GM18507 (cell line): ENCODE measurements around the gene FBXO36.
"Not testable (repeated sequence)": the region's sequence is repeated elsewhere in the genome, so short reads cannot be mapped to it uniquely, and the experiment has no call there.

Experiments used
- DNase-seq: peaks from one replicate; pipeline ENCODE4 v3.0.0; 2011; ENCODE audit warnings: low read depth; ENCODE audit not compliant: insufficient read length; ENCODE audit errors: extremely low spot score
- FAIRE-seq: peaks from 2 replicates; lab custom pipeline; 2011; peaks lifted over from hg19 to GRCh38; lab: Jason Lieb, UNC

The FBXO36 gene

DNA sequence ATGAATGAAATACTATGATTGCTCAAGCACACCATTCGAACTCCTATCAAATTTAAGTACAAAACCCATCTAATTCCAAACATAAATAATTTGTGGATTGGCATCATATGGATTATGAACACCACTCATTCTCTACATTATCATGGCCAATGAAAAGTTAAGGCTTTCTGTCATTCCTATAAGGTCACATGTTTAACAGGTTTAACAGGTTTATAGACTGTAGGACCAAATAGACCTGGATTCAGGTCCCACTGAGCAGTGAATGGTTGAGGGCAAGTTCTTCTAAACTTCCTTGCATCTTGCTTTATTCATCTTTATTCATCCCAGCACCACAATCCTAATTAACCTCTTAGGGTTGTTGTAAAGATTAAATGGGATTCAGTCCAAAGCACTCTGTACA, 33.4 kb downstream of the FBXO36 start:
- DNase-seq (no peak), FAIRE-seq (no peak)

DNA sequence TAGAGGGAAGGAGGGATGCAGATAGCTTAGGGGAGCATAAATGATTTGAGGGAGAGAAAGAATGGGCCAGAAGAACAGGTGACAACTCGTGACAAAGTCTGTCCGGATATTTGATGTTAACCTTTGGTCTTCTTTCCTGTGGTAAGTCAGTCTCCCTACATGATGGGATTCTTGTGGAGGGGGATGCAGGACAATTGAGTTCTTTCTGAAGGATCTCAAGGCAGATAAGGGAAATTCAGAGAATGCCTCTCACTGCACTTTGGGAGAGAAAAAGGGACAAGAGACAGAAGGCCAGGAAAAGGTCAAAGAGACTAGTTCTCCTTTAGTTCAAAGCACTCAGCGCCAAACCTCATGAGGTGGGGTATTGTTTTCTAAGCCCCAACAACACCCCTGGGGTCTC, 34.2 kb downstream of the FBXO36 start:
- FAIRE-seq, result no peak
- no peak for DNase-seq

DNA sequence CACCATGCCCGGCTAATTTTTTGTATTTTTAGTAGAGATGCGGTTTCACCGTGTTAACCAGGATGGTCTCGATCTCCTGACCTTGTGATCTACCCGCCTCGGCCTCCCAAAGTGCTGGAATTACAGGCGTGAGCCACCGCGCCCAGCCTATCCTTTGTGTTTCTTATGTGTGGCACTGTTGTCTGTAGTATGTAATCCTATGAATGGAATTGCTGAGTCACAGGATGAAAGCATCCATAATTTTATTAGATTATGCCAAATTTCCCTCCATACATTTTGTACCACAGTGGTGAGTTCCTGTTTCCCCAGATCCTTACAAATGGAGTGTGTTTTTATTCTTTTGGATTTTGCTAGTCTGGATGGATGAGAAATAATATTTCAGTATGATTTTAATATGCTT, 41.3 kb downstream of the FBXO36 start:
- DNase-seq, FAIRE-seq: not testable (repeated sequence)

DNA sequence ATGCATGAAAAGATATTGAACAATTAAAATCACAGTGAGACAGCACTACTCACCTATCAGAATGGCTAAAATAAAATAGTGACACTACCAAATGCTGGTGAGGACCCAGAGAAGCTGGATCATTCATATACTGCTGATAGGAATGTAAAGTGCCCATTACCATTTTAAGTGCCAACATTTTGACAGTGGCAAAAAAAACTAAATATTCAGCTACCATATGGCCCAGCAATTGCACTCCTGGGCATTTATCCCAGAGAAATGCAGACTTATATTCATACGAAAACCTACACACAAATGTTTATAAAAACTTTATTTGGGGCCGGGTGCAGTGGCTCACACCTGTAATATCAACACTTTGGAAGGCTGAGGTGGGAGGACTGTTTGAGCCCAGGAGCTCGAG, 47.6 kb downstream of the FBXO36 start:
- no peak for DNase-seq
- FAIRE-seq, result no peak

DNA sequence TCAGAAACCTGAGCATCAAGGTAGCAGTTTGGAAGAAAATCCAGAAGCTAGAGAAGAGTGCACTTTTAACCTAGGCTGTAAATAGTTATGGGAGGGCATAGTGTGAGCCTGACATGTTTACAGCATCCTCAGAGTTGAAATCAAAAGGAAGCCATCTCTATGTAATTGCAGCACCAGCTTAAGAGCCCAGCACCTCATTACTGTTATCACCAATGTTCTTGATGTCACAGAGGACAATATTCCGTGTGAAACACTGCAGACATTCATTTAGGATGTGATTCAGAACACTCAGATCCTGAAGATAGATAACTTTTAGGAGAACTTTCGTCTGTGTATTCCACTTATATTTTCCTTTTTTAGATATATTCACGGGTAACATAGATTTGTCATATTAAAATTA, 48.1 kb downstream of the FBXO36 start:
- FAIRE-seq (no peak), DNase-seq (no peak)

DNA sequence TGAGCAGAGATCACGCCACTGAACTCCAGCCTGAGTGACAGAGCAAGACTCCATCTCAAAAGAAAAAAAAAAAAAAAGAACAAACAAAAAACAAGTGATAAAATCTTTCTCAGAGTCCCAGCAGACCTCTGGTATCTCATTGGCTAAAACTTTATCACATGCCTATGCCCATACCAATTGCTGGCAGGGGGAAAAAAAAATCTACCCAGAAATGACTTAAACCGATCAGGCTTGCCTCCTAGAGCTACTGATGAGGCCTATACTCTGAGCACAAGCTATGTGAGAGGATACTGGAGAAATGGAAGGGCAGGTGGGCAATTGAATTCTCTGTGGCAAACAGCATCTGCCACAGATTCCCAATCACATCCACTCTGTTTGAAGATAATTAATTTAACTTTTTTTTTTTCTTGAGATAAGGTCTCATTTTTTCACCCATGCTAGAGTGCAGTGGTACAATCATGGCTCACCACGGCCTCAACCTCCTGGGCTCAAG, 49.0 kb downstream of the FBXO36 start:
- no peak for DNase-seq
- FAIRE-seq, result no peak

DNA sequence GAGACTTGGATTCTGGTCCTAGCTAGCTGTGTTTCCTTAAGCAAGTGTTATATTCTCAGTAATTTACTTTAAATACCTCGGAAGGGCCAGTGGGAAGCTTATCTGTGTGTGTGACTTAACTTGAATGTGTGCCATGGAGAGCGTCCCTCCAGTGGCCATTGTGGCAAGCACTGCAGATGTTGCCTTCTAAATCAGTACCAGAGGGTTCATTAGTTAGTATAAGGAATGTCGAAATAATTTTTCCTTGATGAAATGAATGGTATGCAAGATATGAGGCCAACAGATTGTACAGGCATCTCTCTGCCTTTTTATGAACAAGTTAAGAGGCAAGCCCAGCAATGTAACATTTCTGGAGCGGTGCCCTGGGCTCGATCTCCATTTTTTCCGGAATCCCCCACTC, 52.0 kb downstream of the FBXO36 start:
- DNase-seq (no peak), FAIRE-seq (no peak)

DNA sequence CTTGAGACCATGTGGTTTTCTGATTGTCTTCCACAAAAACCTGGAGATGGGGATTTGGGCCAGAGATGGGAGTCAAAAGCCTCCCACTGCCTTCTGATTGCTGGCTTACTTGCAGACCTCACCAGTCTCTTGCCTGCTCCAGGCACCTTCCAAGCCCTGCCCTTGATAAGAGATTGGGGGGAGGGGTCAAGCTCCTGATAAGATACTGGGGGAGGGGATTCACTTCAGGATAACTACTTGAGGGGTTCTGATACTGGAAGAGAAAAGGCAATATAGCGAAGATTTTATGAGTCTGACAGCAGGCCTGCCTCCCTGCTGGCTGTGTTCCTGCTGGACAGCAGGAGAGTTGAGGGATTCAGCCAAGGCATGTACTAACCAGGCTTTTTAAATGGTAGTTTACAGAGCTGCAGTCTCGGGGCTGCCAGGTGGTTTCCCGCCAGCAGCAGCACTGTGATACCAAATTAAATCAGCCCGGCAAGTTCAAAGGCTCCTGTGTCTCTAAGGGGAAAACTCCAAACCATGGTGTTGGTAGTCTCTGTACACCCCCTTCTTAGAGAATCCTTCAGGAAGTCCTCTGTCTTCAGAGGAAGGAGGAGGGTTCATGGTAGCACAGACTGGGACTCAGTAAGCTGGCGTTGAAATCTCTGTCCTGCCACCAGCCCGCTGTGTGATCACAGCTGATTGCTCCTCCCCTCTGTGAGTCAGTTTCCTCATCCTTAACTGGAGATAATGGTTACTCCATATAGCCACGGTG, 58.3 kb downstream of the FBXO36 start:
- DNase-seq (no peak), FAIRE-seq (peak; percentile 26)

DNA sequence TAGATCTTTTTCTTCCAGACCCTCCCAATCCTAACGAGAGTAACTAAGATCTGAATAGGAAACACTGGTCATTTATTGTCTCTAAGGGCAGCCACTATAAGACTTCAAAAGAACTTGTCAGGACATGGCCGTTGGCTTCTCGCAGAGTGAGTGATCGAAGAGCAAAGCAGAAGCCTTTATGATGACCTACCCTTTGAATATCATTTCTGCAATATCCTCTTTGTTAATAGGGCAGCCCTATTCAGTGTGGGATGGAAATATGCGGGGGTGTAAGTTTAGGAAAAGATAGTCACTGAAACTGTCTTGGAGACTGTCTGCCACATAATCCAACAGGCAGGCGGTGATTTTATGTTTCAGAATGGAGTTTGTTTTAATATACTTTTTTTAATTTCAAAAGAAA, 70.9 kb downstream of the FBXO36 start:
- no peak for DNase-seq
- no peak for FAIRE-seq

DNA sequence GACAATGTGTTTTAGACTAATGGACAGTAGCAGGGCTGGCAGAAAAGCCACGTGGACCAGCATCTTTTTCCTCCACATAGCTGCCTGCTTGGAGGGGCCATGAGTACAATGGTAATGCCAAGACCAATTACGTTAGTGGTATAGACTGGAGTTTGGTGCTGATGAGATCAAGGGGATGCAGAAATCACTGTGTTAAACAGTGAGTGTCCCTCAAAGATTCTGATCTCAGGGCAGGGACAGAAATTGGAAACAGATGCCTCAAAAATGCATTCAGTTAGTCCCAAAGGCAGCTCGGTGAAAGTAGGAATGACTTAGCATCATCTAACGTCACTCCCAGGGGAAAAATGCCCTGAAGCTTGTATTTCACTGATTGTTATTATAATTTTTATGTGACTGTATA, 74.0 kb downstream of the FBXO36 start:
- DNase-seq (no peak), FAIRE-seq (no peak)

DNA sequence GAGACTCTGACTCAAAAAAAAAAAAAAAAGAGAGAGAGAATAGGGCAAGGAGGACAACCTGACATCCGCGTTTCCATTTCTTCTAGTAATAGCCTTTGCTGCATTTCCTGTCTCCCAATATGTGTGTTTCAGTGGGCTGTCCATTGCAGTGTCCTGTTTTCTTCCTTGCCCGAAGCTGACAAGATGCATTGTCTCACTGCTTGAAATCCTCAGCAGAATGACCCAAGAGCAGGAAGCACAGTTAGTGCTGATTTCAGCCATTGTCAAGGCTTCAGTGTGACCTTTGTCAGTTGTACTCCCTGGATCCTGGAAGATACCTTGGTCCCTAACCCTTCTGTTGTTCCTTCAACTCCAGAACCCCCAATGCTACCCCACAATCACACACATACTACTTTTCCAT, 75.3 kb downstream of the FBXO36 start:
- no peak for FAIRE-seq
- DNase-seq, result no peak

DNA sequence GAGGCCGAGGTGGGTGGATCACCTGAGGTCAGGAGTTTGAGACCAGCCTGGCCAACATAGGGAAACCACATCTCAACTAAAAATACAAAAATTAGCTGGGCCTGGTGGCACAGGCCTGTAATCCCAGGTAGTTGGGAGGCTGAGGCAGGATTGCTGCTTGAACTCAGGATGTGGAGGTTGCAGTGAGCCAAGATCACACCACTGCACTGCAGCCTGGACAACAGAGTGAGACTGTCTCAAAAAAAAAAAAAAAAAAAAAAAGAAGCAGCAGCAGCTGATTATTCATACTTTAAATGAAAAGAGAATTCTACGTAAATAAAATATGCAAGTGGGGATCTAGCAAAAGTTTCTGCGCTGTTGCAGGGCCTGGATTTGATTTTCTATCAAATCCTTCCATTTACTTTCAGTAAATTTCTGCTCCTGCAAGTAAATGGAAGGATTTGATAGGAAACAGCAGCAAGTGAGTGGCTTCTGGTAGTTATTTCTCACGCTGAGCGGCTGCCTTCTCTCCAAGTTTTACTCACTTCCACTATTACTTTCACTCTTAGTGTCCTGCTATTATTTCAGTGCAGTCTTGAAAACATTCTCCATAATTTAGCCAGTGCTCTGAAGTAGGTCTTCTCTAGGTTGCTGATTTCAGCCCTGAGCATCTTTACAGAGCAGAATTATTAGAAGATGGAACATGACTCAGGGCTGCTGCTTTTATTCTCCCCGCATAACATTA, 78.0 kb downstream of the FBXO36 start:
- peak; percentile 42 for DNase-seq
- FAIRE-seq, result peak; percentile 95

DNA sequence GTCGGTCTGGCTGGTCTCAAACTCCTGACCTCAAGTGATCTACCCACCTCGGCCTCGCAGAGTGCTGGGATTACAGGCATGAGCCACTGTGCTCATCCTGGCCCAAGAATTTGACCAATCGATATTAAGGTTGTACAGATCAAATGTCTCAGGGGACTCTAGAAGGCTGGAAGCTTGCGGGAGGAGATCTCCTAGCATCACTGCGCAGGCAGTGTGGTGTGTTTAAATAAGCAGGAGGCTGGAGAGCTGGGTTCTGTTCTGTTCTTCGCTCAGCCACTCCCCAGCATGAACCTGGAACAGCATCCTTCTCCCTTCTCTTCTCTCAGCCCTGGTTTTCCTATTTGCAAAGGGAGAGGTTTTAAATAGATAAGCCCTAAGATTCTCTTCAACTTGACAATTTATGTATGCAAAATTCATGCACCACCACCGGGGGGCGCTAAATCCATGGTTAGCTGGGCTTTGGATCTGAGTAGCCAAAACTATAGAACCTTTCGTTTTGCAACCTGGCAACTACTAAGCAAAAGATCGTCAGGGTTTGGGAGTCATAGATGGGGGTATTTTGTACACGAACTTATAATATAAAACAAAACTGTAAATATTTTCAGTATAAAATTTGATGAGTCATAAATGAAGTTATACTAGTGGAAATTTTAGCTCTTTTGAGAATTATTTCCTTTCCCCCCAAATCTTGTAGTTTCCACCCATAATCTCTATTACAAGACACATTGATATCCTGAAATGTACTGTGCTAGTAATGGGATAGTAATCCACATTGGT, 85.8 kb downstream of the FBXO36 start:
- FAIRE-seq, result peak; percentile 93

DNA sequence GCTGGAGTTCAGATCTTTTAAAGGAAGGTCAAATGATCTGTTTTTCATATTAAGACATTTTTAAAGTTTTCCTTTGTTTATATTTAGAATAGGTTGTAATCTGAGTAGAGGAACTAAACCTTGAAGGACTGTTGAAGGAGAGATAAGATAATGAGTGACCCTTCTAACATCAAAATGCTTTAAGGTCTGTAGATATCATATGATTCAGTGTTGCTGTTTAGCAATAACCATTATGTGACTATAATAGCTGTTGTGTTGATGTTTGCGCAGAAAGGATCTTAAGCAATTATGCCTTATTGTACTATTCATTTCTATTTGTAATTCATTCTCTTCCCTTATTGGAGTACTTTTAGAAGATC, 86.4 kb downstream of the FBXO36 start:
- DNase-seq (no peak), FAIRE-seq (no peak)

More for the DNA sequence above, 85.8 kb downstream of the FBXO36 start:
- DNase-seq, result peak; percentile 22

DNA sequence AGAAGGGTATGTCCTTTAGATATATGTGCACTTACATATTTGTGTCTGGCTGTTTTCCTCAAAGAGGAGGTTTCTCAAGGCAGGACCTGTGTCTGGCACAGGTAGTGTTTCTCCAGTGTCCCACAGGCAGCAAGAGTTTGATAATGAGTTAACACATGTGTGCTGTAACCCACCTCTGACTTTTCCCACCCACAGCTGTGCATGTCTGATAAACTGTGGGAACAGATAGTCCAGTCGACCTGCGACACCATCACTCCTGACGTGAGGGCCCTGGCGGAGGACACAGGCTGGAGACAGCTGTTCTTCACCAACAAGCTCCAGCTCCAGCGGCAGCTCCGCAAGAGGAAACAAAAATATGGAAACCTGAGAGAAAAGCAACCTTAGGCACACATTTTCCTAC, 88.2 kb downstream of the FBXO36 start:
- FAIRE-seq, result no peak

DNA sequence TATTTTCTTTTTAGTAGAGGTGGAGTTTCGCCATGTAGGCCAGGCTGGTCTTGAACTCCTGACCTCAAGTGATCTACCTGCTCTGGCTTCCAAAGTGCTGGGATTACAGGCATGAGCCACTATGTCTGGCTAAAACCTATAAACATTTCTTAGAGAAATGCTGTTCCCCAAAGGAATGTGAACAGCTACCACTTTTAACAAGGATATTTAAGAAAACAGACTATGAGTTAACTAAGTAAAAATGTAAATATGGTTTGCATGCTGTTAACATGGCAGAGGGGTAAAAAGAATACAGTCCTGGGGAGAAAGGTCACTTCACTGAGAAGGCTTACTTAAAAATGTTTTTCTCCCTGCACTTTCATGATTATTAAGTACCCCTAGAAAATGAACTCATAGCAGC, 89.3 kb downstream of the FBXO36 start:
- FAIRE-seq (no peak), DNase-seq (no peak)

More for the DNA sequence above, 88.2 kb downstream of the FBXO36 start:
- no peak for DNase-seq

DNA sequence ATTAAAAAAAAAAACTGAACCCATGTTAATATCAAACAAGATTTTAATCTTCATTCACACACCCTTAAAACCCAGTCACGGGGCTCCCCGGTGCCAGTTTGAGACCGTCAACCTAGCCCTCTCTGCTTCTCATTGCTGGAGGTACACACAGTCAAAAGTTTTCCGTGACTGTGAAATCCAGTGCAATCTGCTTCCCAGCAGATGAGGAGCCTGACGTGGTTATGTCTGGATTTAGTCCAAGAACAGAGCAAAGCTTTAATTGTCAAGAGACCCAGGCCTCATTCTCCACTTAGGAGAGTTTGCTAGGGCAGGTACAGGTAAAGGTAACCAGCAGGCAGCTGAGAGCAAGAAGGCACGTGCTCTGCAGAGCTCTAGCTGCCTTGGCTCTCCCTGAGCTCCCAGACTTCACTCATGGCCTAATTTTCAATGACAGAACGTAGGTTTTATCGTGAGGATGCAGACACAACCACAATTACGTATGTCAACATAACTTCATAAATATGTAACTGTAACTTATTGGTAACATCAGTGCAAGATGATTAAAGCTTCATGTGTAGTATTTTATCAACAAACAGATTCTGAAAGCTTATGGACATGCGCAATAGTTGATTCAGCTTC, 90.1 kb downstream of the FBXO36 start:
- no peak for FAIRE-seq
- DNase-seq, result no peak

DNA sequence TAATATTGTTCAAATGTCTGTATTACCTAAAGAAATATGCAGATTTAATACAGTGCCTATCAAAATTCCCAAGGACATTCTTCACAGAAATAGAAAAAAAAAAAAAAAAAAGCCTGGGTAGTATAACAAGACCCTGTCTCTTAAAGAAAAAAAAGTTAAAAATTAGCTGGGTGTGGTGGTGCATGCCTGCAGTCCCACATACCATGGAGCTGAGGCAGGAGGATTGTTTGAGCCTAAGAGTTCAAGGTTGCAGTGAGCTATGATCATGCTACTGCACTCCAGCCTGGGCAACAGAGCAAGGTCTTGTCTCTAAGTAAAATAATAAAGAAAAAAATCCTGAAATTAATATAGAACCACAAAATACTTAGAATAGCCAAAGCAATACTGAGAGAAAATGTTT, 94.5 kb downstream of the FBXO36 start:
- FAIRE-seq (no peak), DNase-seq (no peak)

DNA sequence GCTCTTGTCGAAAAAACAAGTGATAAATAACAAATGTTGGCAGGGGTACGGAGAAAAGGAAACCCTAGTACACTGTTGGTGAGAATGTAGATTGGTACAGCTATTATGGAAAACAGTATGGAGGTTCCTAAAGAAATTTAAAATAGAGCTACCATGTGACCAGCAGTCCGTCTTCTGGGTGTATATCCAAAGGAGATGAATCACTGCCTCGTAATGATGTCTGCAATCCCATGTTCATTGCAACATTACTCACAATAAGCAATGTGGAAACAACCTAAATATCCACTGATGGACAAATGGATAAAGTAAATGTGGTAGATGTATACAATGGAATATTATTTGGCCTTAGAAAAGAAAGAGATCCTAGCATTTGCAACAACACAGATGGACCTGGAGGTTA, 95.8 kb downstream of the FBXO36 start:
- DNase-seq, result no peak
- no peak for FAIRE-seq

DNA sequence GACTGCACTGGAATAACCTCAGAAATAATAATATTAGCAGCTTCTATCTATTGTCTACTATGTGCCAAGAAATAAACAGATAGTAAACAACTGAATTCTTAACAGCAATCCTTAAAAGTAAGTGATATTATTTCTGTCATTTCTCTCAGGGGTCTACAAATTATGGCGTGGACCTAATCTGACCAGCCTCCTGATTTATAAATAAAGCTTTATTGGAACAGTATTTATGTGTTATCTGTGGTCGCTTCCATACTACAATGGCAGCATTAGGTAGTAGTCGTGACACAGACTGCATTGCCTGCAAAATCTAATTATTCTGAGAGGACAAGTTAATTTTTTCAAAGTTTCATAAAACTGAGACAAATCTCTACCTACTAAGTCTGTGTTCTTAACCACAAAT, 97.4 kb downstream of the FBXO36 start:
- DNase-seq, result no peak
- no peak for FAIRE-seq
